Measurements from ENCODE around the gene HOXD3.

Gene HOXD3

DNA sequence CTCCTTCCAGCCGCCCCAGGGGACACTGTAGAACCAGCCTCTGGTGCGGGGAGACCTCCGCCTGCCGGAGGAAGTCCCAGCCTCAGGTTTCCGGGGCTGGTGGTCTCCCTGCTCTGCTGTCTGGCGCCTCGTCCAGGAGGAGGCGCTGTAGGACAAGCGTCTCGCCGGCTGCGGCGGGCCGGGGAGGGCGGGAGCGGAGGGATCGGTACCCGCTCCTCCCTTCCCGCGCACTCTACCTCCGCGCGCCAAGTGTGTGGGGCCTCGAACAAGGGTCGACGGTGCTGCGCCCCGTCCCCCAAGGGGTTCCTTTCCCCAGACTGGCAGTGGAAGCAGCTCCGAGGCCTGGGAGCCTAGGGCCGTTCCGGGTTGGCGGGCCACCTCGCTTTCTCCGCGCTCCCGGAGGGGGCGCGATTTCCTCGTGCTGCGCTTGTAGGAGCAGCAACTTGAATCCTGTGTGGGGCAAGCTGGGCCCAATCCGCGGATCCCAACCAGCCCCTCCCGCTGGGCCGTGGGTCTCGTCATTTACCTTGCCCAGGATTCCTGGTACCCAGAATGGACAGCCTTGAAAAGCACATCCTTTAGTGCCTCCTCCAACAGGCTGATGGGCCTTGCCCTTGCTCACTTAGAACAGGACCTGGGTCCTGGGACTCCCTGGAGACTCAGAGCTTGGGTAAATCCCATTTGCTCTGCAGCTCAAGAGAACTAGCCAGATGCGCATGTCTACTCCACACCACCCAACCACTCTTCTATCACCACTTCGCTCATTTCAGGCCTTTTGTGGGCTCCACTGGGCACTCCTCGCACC is 16.4 kb upstream of the HOXD3 start:
- DNase-seq (ENCODE audit: low read depth), result peak; percentile 65
- TF ChIP-seq, protein P1, sequence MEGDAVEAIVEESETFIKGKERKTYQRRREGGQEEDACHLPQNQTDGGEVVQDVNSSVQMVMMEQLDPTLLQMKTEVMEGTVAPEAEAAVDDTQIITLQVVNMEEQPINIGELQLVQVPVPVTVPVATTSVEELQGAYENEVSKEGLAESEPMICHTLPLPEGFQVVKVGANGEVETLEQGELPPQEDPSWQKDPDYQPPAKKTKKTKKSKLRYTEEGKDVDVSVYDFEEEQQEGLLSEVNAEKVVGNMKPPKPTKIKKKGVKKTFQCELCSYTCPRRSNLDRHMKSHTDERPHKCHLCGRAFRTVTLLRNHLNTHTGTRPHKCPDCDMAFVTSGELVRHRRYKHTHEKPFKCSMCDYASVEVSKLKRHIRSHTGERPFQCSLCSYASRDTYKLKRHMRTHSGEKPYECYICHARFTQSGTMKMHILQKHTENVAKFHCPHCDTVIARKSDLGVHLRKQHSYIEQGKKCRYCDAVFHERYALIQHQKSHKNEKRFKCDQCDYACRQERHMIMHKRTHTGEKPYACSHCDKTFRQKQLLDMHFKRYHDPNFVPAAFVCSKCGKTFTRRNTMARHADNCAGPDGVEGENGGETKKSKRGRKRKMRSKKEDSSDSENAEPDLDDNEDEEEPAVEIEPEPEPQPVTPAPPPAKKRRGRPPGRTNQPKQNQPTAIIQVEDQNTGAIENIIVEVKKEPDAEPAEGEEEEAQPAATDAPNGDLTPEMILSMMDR (IDR thresholded peaks at IDR 0.05; ENCODE audit: insufficient read depth, low read depth, low read length, missing control alignments), result peak; percentile 73
- peak overlapping the region; percentile 33 for H3K4me3 ChIP-seq (ENCODE audit: low read length)

GRCh38 chr2:176142281-176142680 is 14.8 kb upstream of the HOXD3 start:
- no peak for DNase-seq (ENCODE audit: low read depth)
- no peak overlapping the region for H3K4me3 ChIP-seq (ENCODE audit: low read length)
- TF ChIP-seq, protein P1 (IDR thresholded peaks at IDR 0.05; ENCODE audit: insufficient read depth, low read depth, low read length, missing control alignments), result no peak

GRCh38 chr2:176145085-176145969 is 11.8 kb upstream of the HOXD3 start:
- TF ChIP-seq, protein P1 (IDR thresholded peaks at IDR 0.05; ENCODE audit: insufficient read depth, low read depth, low read length, missing control alignments), result no peak
- no peak overlapping the region for H3K4me3 ChIP-seq (ENCODE audit: low read length)
- DNase-seq (ENCODE audit: low read depth), result no peak

DNA sequence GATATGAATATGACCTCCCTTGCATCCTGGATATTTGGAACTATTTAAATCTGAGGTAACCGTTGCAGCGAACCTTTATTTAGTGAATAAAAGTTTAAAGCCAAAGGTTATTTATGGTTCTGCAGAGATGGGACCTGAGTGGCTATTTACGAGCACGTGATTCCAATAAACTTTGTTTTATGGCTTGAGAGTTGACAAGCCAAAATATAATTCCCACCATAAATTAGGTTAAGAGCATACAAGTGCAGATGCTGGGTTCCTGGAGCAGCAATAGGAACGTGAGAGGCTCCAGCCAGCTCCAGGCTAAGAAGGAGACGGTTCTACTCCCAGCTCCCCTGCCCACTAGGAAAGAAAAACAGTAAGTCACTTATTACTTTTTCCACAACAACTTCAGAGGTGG is 11.0 kb upstream of the HOXD3 start:
- TF ChIP-seq, protein P1 (IDR thresholded peaks at IDR 0.05; ENCODE audit: insufficient read depth, low read depth, low read length, missing control alignments), result no peak
- no peak for DNase-seq (ENCODE audit: low read depth)
- no peak overlapping the region for H3K4me3 ChIP-seq (ENCODE audit: low read length)

DNA sequence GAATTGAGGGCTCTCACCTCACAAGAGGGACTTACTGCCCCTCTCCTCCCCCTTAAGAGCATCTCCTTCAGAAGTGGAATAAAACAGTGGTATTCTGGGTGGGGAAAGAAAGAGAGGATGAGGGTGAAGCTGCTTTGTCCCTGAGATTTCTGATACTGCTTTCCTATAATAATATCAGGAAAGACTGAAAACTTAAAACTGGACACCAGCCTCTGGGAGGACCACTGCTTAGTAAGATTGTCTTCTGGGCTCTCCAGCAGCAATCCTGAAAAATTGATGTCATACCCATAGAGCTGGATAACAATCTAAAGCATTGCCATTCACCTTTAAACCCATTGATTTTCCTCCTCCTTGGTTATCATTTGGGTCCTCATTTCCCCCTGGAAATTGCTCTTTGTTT is 10.5 kb upstream of the HOXD3 start:
- TF ChIP-seq, protein P1 (IDR thresholded peaks at IDR 0.05; ENCODE audit: insufficient read depth, low read depth, low read length, missing control alignments), result no peak
- DNase-seq (ENCODE audit: low read depth), result no peak
- H3K4me3 ChIP-seq (ENCODE audit: low read length), result no peak overlapping the region

- no peak overlapping the region for H3K4me3 ChIP-seq (ENCODE audit: low read length)
- TF ChIP-seq, protein P1 (IDR thresholded peaks at IDR 0.05; ENCODE audit: insufficient read depth, low read depth, low read length, missing control alignments), result no peak
- DNase-seq (ENCODE audit: low read depth), result no peak
Measured at GRCh38 chr2:176147210-176147799, 9.8 kb upstream of the HOXD3 start.
